Stimulated activated CD4-positive, alpha-beta T cell treated with anti-CD3 and anti-CD28 coated beads, Interleukin-4, amount 100 ng/mL, for 48 hours (primary cell): ENCODE data around the gene MT1A.

Experiments
- DNase-seq, 2 donors: peaks; one replicate each; pipeline ENCODE4 v3.0.0-alpha.2; 2020; ENCODE audit warnings: low read depth in 2 of 2

The MT1A gene

DNA sequence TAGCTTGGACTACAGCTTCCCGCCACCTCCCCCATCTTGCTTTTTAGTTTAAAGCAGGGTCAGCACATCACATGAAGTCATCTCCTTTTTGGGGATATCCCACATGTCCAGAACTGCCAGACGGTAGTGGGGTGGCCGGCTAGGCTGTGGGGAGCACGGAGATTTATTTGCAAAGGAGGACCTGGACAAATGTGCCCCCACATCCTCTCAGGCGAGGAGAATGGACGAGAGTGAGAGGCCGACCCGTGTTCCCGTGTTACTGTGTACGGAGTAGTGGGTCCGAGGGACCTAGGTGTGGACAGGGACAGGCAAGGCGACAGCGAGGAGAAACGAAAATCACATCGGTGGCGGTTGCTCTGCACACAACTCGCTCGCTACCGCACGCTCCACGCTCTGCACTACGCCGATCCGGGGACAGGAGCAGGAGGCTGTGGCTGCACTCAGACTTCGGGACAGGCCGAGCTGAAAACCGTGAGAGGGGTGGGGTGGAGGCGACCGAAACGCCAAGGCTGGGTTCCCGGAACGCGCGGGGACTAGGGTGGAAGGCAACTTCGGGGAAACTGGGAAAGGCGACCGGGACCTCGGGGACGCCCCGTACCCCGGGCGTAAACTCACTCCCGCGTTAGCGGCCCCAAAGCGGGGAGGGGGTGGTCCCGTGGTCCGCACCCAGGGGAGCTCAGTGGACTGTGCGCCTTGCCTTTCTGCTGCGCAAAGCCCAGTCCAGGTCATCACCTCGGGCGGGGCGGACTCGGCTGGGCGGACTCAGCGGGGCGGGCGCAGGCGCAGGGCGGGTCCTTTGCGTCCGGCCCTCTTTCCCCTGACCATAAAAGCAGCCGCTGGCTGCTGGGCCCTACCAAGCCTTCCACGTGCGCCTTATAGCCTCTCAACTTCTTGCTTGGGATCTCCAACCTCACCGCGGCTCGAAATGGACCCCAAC lies at the start of gene MT1A:
Gene MT1A, plus strand, starts transcription at position 853 of the 937 bp plus-strand sequence. Its CDS starts 73 bp downstream, at position 926.
- no peak for DNase-seq

DNA sequence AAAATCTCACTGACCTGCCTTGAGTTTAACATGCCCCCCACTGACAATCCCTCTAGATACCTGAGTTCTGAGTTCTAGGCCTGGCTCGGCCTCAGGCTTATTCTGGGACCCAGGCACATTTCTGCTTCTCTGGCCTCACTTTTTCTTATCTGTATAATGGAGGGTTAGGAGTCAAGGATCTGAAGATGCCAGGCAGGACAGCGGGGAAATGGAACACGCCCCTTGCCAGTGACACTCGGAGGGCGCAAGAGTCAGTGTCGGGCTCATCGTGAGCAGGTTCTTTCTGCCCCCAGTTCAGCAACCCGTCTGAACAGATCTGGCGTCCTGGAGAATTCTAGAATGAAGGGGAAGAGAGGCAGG lies 49.7 kb upstream of the MT1A start:
- DNase-seq: no peak

DNA sequence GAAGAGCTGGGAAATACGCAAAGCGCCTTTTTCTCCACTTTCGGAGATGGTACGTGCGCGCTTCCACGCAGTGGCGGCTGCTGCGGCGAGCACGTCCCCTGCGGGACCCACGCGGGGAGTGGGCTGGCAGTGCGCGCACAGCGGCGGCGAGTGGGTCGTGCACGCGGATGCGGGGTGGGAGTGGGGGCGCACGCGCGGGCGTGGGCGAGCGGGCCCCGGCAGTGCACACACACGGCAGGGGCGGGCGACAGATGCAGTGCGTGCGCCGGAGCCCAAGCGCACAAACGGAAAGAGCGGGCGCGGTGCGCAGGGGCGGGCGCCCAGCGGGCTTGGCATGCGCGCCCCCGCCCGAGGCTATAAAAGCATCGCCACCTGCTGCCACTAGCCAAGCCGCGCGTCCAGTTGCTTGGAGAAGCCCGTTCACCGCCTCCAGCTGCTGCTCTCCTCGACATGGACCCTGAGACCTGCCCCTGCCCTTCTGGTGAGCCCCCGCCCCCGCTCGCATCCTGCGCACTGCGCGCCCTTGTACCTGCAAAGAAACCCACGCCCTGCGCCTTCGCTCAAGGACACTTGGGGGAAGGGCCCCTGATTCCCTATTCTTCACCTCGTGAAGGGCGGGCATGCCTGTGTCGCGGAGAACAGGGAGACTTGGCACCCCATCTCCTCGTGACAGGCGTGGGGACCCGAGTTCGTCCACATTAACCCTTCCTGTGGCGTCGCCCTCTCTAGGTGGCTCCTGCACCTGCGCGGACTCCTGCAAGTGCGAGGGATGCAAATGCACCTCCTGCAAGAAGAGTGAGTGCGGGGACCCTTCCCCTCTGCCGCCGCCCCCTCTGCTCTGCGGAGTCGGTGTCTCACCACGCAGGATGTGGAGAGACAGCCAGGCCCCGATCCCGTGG lies 49.1 kb upstream of the MT1A start, which contains the start of gene MT3:
Gene MT3, plus strand, starts transcription at position 388 of the 899 bp plus-strand sequence. Its CDS starts 63 bp downstream, at position 451.
- DNase-seq: no peak

DNA sequence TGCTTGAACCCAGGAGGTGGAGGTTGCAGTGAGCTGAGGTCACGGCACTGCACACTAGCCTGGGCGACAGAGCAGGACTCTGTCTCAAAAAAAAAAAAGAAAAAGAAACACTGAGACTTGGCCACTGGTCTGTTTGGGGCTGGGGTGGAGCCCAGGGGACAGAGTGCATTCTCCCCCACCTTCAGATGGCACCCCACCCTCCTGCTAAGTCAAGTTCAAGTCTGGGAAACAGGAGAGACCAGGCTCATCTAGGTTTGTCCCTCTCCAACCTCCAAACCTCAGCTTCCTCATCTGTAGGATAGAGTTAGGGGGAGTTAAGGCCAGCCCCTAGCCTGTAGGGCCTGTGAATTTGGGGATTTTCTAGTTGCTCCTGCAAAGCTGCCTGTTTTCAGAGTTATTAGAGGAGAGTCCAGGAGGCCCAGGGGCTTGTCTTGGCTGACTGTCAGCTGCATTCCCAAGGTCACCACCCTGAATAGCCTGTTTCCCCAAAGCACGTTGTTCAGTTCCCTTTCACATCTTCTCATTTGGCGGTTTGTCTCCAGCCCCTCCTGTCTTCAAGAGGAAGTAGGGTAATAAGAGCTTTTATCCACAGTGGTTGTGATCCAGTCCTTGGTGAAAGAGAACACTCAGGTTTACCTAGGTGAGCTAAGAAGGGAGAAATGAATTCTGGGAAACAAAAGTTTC lies 46.9 kb upstream of the MT1A start:
- DNase-seq: no peak

- no peak for DNase-seq
Measured at GRCh38 chr16:56593573-56594291, 44.7 kb upstream of the MT1A start.

- no peak for DNase-seq
Measured at GRCh38 chr16:56594292-56594619, 44.2 kb upstream of the MT1A start.

- no peak for DNase-seq
Measured at GRCh38 chr16:56600398-56600999, 38.0 kb upstream of the MT1A start.

DNA sequence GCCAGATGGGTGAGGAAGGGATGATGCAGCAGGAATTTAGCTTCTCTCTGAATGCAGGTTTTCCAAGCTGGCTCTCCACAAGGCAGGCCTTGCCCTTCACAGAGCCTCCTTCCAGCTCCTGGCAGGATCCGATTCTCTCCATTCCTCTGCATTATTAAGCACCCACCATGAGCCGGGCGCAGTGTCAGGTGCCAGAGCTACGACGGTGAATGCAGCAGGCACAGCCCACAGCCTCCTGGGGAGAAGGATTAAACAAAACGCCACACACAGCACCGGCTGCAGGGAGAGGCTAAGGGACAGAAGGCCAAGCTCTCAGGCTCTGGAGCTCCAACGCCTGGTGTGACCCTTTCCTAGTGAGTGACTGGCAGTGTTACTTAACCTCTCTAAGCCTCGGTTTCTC lies 37.1 kb upstream of the MT1A start:
- DNase-seq: no peak

GRCh38 chr16:56603589-56603988 lies 34.9 kb upstream of the MT1A start:
- DNase-seq: no peak

- no peak for DNase-seq
Measured at GRCh38 chr16:56604966-56605365, 33.5 kb upstream of the MT1A start.

DNA sequence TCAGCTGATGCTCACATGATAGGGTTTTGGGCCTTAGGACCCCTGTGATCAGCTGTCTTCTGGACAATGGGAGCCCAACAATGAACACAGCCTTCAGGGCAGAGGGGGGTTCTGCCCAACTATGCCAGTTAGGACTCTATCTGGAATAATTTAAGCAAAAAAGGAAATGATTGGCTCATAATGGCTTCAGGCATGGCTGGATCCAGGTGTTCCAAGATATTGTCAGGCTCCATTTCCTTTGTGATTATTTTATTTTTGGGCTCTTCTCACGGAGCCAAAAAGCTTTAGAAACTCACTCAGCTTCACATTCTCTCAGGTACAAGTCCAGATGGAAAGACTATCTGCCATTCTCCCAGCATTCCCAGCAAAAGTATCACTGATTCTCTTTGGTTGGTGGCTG lies 33.0 kb upstream of the MT1A start:
- no peak for DNase-seq

- no peak for DNase-seq
Measured at GRCh38 chr16:56606071-56606475, 32.4 kb upstream of the MT1A start.

- no peak for DNase-seq
Measured at GRCh38 chr16:56606476-56607108, 31.9 kb upstream of the MT1A start.

- DNase-seq: no peak
Measured at GRCh38 chr16:56607109-56607618, 31.3 kb upstream of the MT1A start.

GRCh38 chr16:56607675-56608042 lies 30.8 kb upstream of the MT1A start:
- DNase-seq: no peak

DNA sequence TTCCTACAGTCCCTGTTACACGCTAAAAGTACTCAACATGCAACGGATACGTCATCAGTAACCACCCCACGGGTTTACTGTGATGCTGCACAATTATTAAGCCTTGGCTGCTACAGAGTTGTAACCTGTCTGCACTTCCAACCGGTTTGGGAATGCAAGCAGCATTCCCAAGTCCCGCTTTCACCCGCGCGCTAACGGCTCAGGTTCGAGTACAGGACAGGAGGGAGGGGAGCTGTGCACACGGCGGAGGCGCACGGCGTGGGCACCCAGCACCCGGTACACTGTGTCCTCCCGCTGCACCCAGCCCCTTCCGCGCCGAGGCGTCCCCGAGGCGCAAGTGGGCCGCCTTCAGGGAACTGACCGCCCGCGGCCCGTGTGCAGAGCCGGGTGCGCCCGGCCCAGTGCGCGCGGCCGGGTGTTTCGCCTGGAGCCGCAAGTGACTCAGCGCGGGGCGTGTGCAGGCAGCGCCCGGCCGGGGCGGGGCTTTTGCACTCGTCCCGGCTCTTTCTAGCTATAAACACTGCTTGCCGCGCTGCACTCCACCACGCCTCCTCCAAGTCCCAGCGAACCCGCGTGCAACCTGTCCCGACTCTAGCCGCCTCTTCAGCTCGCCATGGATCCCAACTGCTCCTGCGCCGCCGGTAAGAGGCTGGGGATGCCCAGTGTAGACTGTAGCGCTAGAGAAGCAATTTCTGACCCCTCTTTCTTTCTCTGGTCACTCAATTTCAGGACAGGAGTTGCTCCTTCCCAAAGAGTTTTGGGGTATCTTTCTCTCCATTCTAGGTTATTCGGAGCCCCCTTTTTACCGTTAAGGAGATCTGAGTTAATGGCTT lies 30.2 kb upstream of the MT1A start, which contains the start of gene MT2A:
Gene MT2A, plus strand, starts transcription at position 542 of the 833 bp plus-strand sequence. Its CDS starts 72 bp downstream, at position 614.
- peak; percentile 82 to 92 for DNase-seq

- DNase-seq: no peak
Measured at GRCh38 chr16:56608876-56609462, 29.5 kb upstream of the MT1A start.

DNA sequence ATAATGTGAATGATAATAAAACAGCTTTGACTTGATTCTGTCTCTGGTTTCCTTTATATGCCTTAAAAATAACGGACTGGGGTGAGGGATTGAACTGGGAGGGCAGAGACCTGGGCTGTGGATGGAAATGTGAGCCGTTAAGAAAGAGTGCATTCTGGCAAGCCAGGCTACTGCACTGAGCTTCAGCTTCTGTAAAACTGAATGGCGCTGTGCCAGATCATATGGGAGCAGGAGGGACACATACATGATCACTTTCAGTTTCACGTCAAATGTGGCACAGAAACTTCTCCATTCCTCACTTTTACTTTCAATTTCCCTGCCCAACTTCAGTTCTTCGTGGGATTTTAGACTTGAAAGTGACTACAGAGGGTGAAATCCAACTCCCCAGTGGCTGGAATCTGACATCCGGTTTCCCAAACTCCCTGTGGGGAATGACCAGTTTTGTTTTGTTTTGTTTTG lies 29.0 kb upstream of the MT1A start:
- peak; percentile 62 to 73 for DNase-seq
